DMS153 treated with DMSO at 0.1 percent for 48 hours (cell line): ENCODE results near the gene TSPAN9.

Experiments used
- DNase-seq: peaks from one replicate; lab custom pipeline; 2025; ENCODE audit not compliant: unreplicated experiment; lab: John Stamatoyannopoulos, UW

The TSPAN9 gene

GRCh38 chr12:3220382-3221321 is 143.5 kb downstream of the TSPAN9 start:
- DNase-seq, result no peak

- no peak for DNase-seq
Measured at GRCh38 chr12:3222306-3222705, 145.1 kb downstream of the TSPAN9 start.

GRCh38 chr12:3222979-3223378 is 145.8 kb downstream of the TSPAN9 start:
- no peak for DNase-seq

- DNase-seq, result no peak
Measured at GRCh38 chr12:3223601-3224529, 146.7 kb downstream of the TSPAN9 start.

GRCh38 chr12:3224530-3224903 is 147.3 kb downstream of the TSPAN9 start:
- no peak for DNase-seq

- no peak for DNase-seq
Measured at GRCh38 chr12:3225154-3225795, 148.1 kb downstream of the TSPAN9 start.

GRCh38 chr12:3225796-3226180 is 148.6 kb downstream of the TSPAN9 start:
- DNase-seq, result no peak

GRCh38 chr12:3226264-3226663 is 149.1 kb downstream of the TSPAN9 start:
- no peak for DNase-seq

- DNase-seq, result no peak
Measured at GRCh38 chr12:3227076-3227975, 150.1 kb downstream of the TSPAN9 start.

GRCh38 chr12:3228552-3228951 is 151.4 kb downstream of the TSPAN9 start:
- DNase-seq, result no peak

- DNase-seq, result no peak
Measured at GRCh38 chr12:3229577-3229976, 152.4 kb downstream of the TSPAN9 start.

- DNase-seq, result no peak
Measured at GRCh38 chr12:3230758-3231375, 153.7 kb downstream of the TSPAN9 start.

GRCh38 chr12:3231399-3231876 is 154.3 kb downstream of the TSPAN9 start:
- DNase-seq, result no peak

GRCh38 chr12:3233797-3234196 is 156.6 kb downstream of the TSPAN9 start:
- no peak for DNase-seq

GRCh38 chr12:3236345-3237187 is 159.4 kb downstream of the TSPAN9 start:
- DNase-seq, result no peak

- DNase-seq, result no peak
Measured at GRCh38 chr12:3238196-3238595, 161.0 kb downstream of the TSPAN9 start.

- DNase-seq, result no peak
Measured at GRCh38 chr12:3241621-3242020, 164.4 kb downstream of the TSPAN9 start.

GRCh38 chr12:3242199-3242863 is 165.2 kb downstream of the TSPAN9 start:
- no peak for DNase-seq
